ENCODE measurements around the gene TMEM59L. TPM values are rescaled to one million over a fixed set of nuclear protein-coding genes. Genes with fewer than 3 reads are reported as not detected.

TMEM59L gene
- total and polyA plus RNA-seq, 9 of the 15 experiments (the other 6 are each of a cell fraction or from before 2014, with no cell fraction given) = 0.37 TPM; not detected in 8

GRCh38 chr19:18571564-18572344, 40.9 kb upstream of the TMEM59L start, which contains the start of gene UBA52 (continued):
- TF ChIP-seq MGA (IDR thresholded peaks at IDR 0.05) (peak; percentile 60), DACH1 (IDR thresholded peaks at IDR 0.05; ENCODE audit: partially characterized antibody) (no peak), OTX1 (CRISPR knock-in tag; IDR thresholded peaks at IDR 0.05) (0 out of 2 replicates have a peak, but pooled peaks have one; percentile 50), MXI1 (IDR thresholded peaks at IDR 0.05; ENCODE audit: low read depth, low read length) (peak; percentile 99), FOXA3 (CRISPR knock-in tag; conservative IDR thresholded peaks at IDR 0.05 in 1 of 2, IDR thresholded peaks at IDR 0.05 in 1 of 2) (peak in 1 of 2 experiments; percentile 44; a peak in 2 of 4 replicates), YY1 (IDR thresholded peaks at IDR 0.05; ENCODE audit: borderline replicate concordance in 1 of 3, control insufficient read depth in 1 of 3, extremely low read depth in 1 of 3, insufficient read depth in 3 of 3, insufficient read length in 1 of 3, insufficient replicate concordance in 2 of 3, low read depth in 1 of 3, low read length in 2 of 3) (peak; percentile 99 to 100 (median 100)), BDP1 (IDR thresholded peaks at IDR 0.05; ENCODE audit: insufficient read depth, insufficient read length) (no peak), ZNF311 (CRISPR knock-in tag; IDR thresholded peaks at IDR 0.05) (no peak), PTRF (tag; IDR thresholded peaks at IDR 0.05) (no peak), POLR3A (IDR thresholded peaks at IDR 0.05; ENCODE audit: borderline replicate concordance, extremely low read depth, insufficient read depth, insufficient read length) (no peak), HEY1 (CRISPR knock-in tag; IDR thresholded peaks at IDR 0.05; ENCODE audit: borderline replicate concordance) (no peak; the same call in 1 of the 2 replicates), GATAD2A (IDR thresholded peaks at IDR 0.05) (no peak), SMC3 (conservative IDR thresholded peaks at IDR 0.05; ENCODE audit: insufficient read depth, low read depth, low read length) (no peak)
- TF ChIP-seq, protein P1, sequence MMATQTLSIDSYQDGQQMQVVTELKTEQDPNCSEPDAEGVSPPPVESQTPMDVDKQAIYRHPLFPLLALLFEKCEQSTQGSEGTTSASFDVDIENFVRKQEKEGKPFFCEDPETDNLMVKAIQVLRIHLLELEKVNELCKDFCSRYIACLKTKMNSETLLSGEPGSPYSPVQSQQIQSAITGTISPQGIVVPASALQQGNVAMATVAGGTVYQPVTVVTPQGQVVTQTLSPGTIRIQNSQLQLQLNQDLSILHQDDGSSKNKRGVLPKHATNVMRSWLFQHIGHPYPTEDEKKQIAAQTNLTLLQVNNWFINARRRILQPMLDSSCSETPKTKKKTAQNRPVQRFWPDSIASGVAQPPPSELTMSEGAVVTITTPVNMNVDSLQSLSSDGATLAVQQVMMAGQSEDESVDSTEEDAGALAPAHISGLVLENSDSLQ (IDR thresholded peaks at IDR 0.05) = peak; percentile 35; the same call in 1 of the 2 replicates
